Measurements from ENCODE around the gene CFAP99.

- no peak for TF ChIP-seq YY1 (IDR thresholded peaks at IDR 0.05; ENCODE audit: insufficient read depth, insufficient read length)
- TF ChIP-seq SUZ12 (IDR thresholded peaks at IDR 0.05; ENCODE audit: extremely low read depth, insufficient read depth, insufficient read length): no peak
- no peak for TF ChIP-seq ZNF274 (IDR thresholded peaks at IDR 0.05; ENCODE audit: low read depth, low read length)
Observed at GRCh38 chr4:2387218-2387617, 31.5 kb upstream of the CFAP99 start.

Data from NT2/D1 (cell line).